PFSK-1 (cell line): ENCODE data around the gene C1QTNF3.

Experiments
- FOXP2 ChIP-seq: optimal IDR thresholded peaks from 2 replicates; pipeline ENCODE3; 2011; ENCODE audit warnings: borderline replicate concordance, control low read depth, inconsistent platforms; ENCODE audit not compliant: insufficient read depth; ENCODE audit errors: extremely low read length, extremely low read depth
- POLR2AphosphoS5 ChIP-seq: IDR thresholded peaks from 2 replicates; pipeline ENCODE4 v1.6.1; 2012; ENCODE audit warnings: low read depth, mild to moderate bottlenecking, control low read depth, low read length, moderate library complexity
- SIN3A ChIP-seq: IDR thresholded peaks from 2 replicates; pipeline ENCODE4 v1.6.1; 2012; ENCODE audit warnings: mild to moderate bottlenecking, low read length, moderate library complexity, borderline replicate concordance; ENCODE audit not compliant: insufficient read depth
- TAF1 ChIP-seq: IDR thresholded peaks from 2 replicates; pipeline ENCODE4 v1.6.1; 2012; ENCODE audit warnings: low read length, control low read depth, borderline replicate concordance; ENCODE audit not compliant: insufficient read depth
- TF ChIP-seq, protein P1 (sequence below), 2 experiments: IDR thresholded peaks; 2 replicates each; pipeline versions ENCODE4 v1.6.1 to v1.8.0; 2011 to 2012; ENCODE audit warnings: low read depth in 2 of 2, low read length in 2 of 2, control low read depth in 1 of 2, inconsistent platforms in 1 of 2, mild to moderate bottlenecking in 1 of 2, moderate library complexity in 1 of 2; ENCODE audit not compliant: insufficient read depth in 1 of 2

C1QTNF3 gene

DNA sequence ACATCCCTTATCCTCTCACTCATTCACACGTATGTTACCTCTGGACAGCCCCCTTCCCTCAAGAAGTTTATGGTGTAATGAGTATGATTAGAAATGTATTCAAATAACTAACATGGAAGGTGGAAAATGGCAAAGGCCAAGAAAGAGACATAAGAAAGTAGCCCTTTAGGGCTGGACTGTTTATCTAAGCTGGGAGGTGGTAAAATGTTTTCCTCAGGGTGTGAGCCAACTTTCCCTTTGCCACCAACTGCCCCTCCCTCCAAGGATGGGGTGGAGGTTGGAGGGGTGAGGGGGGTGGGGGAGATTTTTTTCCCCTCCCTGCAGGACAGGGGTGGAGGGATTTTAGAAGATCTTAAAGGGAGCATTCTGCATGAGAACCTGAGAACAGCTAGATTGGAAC lies 66.7 kb downstream of the C1QTNF3 start:
- TF ChIP-seq, protein P1, sequence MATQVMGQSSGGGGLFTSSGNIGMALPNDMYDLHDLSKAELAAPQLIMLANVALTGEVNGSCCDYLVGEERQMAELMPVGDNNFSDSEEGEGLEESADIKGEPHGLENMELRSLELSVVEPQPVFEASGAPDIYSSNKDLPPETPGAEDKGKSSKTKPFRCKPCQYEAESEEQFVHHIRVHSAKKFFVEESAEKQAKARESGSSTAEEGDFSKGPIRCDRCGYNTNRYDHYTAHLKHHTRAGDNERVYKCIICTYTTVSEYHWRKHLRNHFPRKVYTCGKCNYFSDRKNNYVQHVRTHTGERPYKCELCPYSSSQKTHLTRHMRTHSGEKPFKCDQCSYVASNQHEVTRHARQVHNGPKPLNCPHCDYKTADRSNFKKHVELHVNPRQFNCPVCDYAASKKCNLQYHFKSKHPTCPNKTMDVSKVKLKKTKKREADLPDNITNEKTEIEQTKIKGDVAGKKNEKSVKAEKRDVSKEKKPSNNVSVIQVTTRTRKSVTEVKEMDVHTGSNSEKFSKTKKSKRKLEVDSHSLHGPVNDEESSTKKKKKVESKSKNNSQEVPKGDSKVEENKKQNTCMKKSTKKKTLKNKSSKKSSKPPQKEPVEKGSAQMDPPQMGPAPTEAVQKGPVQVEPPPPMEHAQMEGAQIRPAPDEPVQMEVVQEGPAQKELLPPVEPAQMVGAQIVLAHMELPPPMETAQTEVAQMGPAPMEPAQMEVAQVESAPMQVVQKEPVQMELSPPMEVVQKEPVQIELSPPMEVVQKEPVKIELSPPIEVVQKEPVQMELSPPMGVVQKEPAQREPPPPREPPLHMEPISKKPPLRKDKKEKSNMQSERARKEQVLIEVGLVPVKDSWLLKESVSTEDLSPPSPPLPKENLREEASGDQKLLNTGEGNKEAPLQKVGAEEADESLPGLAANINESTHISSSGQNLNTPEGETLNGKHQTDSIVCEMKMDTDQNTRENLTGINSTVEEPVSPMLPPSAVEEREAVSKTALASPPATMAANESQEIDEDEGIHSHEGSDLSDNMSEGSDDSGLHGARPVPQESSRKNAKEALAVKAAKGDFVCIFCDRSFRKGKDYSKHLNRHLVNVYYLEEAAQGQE (IDR thresholded peaks at IDR 0.05; ENCODE audit: insufficient read depth in 1 of 2, low read depth in 2 of 2, low read length in 2 of 2), result no peak
- no peak for TF ChIP-seq POLR2AphosphoS5
- TF ChIP-seq FOXP2, result no peak
- no peak for TF ChIP-seq TAF1
- no peak for TF ChIP-seq SIN3A

DNA sequence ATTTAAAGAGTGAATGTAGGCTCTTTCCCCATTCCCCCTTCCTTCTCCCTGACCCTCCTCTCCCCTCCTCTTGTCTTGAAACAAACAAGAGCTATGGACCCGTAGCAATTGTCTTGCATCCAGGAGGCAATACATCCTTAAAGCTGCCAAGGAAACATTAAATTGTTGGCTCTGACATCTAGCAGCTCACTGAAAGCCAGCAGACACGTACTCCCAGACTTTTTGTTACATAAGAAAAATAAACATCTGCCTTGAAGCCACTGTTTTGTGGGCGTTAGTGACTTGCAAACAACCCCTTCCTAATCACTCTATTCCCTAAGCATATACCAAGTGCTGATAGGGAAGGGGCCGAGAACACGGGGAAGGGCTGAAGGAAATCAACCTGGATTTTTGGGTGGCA lies 67.2 kb downstream of the C1QTNF3 start:
- TF ChIP-seq TAF1 (no peak), SIN3A (no peak), FOXP2 (no peak), POLR2AphosphoS5 (no peak)
- TF ChIP-seq, protein P1 (IDR thresholded peaks at IDR 0.05; ENCODE audit: insufficient read depth in 1 of 2, low read depth in 2 of 2, low read length in 2 of 2), result no peak

DNA sequence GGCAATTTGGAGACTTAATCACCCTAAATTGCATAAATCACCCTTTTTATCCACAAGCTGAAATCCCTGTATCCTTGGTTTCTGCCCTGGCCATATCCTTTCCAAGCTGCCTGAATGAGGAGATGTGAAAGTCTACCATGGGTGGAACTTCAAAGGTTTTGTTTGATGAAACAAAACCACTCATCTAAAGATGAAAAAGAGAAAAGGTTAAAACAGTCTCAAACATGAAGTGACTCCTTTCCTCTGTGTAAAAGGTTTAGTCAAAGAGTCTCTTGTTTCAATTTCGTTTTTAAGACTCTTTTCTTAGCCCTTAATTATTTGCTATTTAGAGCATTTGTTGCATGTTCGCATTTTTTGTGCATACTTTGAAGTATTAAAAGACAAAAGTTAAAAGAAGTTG lies 69.7 kb downstream of the C1QTNF3 start:
- no peak for TF ChIP-seq SIN3A
- TF ChIP-seq TAF1, result no peak
- no peak for TF ChIP-seq POLR2AphosphoS5
- TF ChIP-seq FOXP2, result no peak
- TF ChIP-seq, protein P1 (IDR thresholded peaks at IDR 0.05; ENCODE audit: insufficient read depth in 1 of 2, low read depth in 2 of 2, low read length in 2 of 2), result no peak

DNA sequence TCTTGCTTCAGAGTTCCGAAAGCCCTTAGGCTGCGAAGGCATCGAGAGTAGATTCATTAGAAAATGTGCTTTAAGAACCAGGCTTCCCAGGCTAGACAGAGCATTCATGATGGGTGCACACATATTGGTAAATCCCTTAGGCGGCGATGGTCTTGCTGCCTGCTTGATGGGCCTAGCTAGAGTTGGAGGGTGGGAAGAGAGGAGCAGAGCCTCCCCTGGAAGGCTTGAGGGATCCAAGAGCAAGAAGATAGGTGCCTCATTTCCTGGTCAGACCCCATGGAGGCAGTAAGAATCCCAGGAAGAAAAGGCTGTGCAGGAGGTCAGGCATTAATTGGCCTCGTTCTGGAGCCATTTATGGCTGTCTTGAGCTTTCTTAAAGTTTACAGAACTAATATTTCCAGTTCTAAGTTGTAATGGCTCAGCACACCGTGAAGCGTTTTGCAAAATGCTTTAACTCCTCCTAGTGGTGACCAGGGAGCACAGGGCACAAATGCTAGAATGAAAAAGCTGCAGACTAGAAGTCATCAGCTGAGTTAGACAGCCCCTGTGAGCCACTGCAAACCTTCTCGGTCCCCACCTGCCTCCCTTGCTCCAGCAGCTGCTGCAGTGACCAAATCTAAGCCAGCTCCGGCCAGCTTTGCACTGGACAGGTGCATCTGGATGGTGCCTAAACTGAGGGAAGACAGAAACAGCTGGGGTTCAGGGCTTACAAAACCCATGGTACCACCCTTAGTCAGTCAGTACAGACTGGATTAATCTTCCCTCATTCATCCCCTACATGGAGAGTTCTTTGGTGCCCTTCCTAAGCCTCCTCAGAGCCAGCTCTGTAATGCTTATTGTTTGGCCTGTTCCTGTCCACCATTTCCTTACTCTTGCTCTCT lies 73.2 kb downstream of the C1QTNF3 start:
- TF ChIP-seq SIN3A, result no peak
- TF ChIP-seq, protein P1 (IDR thresholded peaks at IDR 0.05; ENCODE audit: insufficient read depth in 1 of 2, low read depth in 2 of 2, low read length in 2 of 2), result no peak
- no peak for TF ChIP-seq FOXP2
- no peak for TF ChIP-seq TAF1
- TF ChIP-seq POLR2AphosphoS5, result no peak
